HG03175 (cell line): ENCODE data around the gene ARID1B.

Experiments used
- ATAC-seq: cut with Tn5 transposase; IDR thresholded peaks from one replicate; pipeline ENCODE4 v1.9.1; 2021; ENCODE audit warnings: mild to moderate bottlenecking, moderate library complexity; ENCODE audit not compliant: unreplicated experiment

The ARID1B gene

GRCh38 chr6:156876302-156876701, 99.1 kb downstream of the ARID1B start:
- no peak for ATAC-seq

GRCh38 chr6:156877126-156877863, 100.1 kb downstream of the ARID1B start:
- no peak for ATAC-seq

GRCh38 chr6:156878681-156879080, 101.5 kb downstream of the ARID1B start:
- ATAC-seq, result no peak

GRCh38 chr6:156879186-156879585, 102.0 kb downstream of the ARID1B start:
- no peak for ATAC-seq

GRCh38 chr6:156879591-156879990, 102.4 kb downstream of the ARID1B start:
- ATAC-seq, result no peak

- no peak for ATAC-seq
These were observed 103.7 kb downstream of the ARID1B start for GRCh38 chr6:156880913-156881312.

- ATAC-seq, result no peak
These were observed 104.8 kb downstream of the ARID1B start for GRCh38 chr6:156881687-156882629.

GRCh38 chr6:156883497-156884252, 106.5 kb downstream of the ARID1B start:
- no peak for ATAC-seq

- ATAC-seq, result no peak
These were observed 107.1 kb downstream of the ARID1B start for GRCh38 chr6:156884306-156884705.

- no peak for ATAC-seq
These were observed 108.4 kb downstream of the ARID1B start for GRCh38 chr6:156885562-156885961.

- ATAC-seq, result peak; percentile 88
These were observed 109.2 kb downstream of the ARID1B start for GRCh38 chr6:156886409-156886808.

GRCh38 chr6:156887623-156888269, 110.6 kb downstream of the ARID1B start:
- no peak for ATAC-seq

- ATAC-seq, result no peak
These were observed 112.3 kb downstream of the ARID1B start for GRCh38 chr6:156889469-156889868.

- ATAC-seq, result no peak
These were observed 112.8 kb downstream of the ARID1B start for GRCh38 chr6:156889986-156890385.

- no peak for ATAC-seq
These were observed 113.6 kb downstream of the ARID1B start for GRCh38 chr6:156890627-156891314.

GRCh38 chr6:156897907-156898531, 120.8 kb downstream of the ARID1B start:
- ATAC-seq, result no peak

GRCh38 chr6:156899071-156899470, 121.9 kb downstream of the ARID1B start:
- no peak for ATAC-seq

GRCh38 chr6:156899532-156900135, 122.5 kb downstream of the ARID1B start:
- no peak for ATAC-seq

- ATAC-seq, result no peak
These were observed 123.1 kb downstream of the ARID1B start for GRCh38 chr6:156900292-156900691.
